Activated CD4-positive, alpha-beta T cell treated with anti-CD3 and anti-CD28 coated beads for 36 hours (primary cell): ENCODE data around the gene ERICH6. TPM values are rescaled to one million over a fixed set of nuclear protein-coding genes. Genes with fewer than 3 reads are reported as not detected.

Experiments used
- ATAC-seq: fragments of 200-7000 bp; cut with Tn5 transposase; one replicate; pipeline ENCODE4 v1.10.0; 2021; ENCODE audit warnings: mild to moderate bottlenecking, moderate library complexity
- CTCF ChIA-PET: fragments of 350-600 bp; sonication (Branson Sonifier 250); formaldehyde crosslinking; loops from one replicate; lab custom pipeline; 2021; ENCODE audit warnings: antibody characterized with exemption; lab: Charles Lee
- POLR2A ChIA-PET: fragments of 350-600 bp; sonication (Branson Sonifier 250); formaldehyde crosslinking; loops from one replicate; lab custom pipeline; 2021; ENCODE audit warnings: antibody characterized with exemption, inconsistent platforms; lab: Charles Lee
- DNase-seq: peaks from one replicate; pipeline ENCODE4 v3.0.0-alpha.2; 2020
- H3K27ac Mint-ChIP-seq: one replicate; pipeline ENCODE4 v1.8.0; 2021; ENCODE audit warnings: mixed read lengths
- H3K27me3 Mint-ChIP-seq: one replicate; pipeline ENCODE4 v1.8.0; 2021; ENCODE audit warnings: mixed read lengths
- H3K36me3 Mint-ChIP-seq: one replicate; pipeline ENCODE4 v1.8.0; 2021; ENCODE audit warnings: low read depth, mixed read lengths
- H3K4me1 Mint-ChIP-seq: one replicate; pipeline ENCODE4 v1.8.0; 2021; ENCODE audit warnings: mixed read lengths
- H3K4me3 Mint-ChIP-seq: one replicate; pipeline ENCODE4 v1.8.0; 2021; ENCODE audit warnings: mild to moderate bottlenecking, moderate library complexity, mixed read lengths
- H3K9me3 Mint-ChIP-seq: one replicate; pipeline ENCODE4 v1.8.0; 2021; ENCODE audit warnings: low read depth, mixed read lengths
- intact Hi-C, 2 experiments: fragments of 100-400 bp; cut with DNase I in 1 of 2; cut with micrococcal nuclease in 1 of 2; formaldehyde crosslinking; loops; one replicate each; pipeline versions ENCODE4 v1.14.2 to v1.15.1; 2022 to 2024; cut with DNase I, micrococcal nuclease
- total RNA-seq, 2 experiments: library from RNA; stranded (reverse); gene quantifications; one replicate each; pipeline ENCODE4 v1.2.3, GENCODE V29; 2021

ERICH6 gene
- total RNA-seq, 2 experiments from 2014 or later = 0.58 TPM; not detected in 1

DNA sequence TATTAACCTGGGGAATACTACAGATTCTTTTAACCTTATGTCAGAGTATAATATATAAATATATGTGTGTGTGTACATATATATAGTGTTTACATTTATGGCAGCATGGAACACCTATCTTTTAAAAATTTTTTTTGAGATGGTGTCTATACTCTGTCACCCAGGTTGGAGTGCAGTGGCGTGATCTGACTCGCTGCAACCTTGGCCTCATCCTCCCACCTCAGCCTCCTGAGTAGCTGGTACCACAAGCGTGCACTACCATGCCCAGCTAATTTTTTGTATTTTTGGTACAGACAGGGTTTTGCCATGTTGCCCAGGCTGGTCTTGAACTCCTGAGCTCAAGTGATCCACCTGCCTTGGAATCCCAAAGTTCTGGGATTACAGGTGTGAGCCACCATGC lies 18.5 kb upstream of the ERICH6 start:
- Mint-ChIP-seq H3K36me3 (peaks cover under 1% of the 10 kb centered on the region), H3K9me3 (no peaks in the 10 kb centered on the region), H3K4me1 (peaks cover 29% of the 10 kb centered on the region), H3K27me3 (no peaks in the 10 kb centered on the region), H3K4me3 (no peak overlapping the region), H3K27ac (no peak overlapping the region)
- DNase-seq (peak; percentile 53), ATAC-seq (peak; percentile 60)
- POLR2A ChIA-PET = interaction anchor here (0.6 to 1.8 kb wide), 5 partner anchors 16 to 49 kb away, joined by 4 to 6 read pairs (median 5); partner anchors contain the start of gene SIAH2
- CTCF ChIA-PET = interaction anchor here (0.9 to 3.2 kb wide), 26 partner anchors 16 to 423 kb away, joined by 3 to 34 read pairs (median 6); partner anchors contain the start of genes ERICH6 and MED12L
- intact Hi-C loops = loop anchor here (5.0 kb wide), 4 partner anchors 195 to 425 kb away; partner anchors contain the start of gene MED12L (in 1 of the 2)

DNA sequence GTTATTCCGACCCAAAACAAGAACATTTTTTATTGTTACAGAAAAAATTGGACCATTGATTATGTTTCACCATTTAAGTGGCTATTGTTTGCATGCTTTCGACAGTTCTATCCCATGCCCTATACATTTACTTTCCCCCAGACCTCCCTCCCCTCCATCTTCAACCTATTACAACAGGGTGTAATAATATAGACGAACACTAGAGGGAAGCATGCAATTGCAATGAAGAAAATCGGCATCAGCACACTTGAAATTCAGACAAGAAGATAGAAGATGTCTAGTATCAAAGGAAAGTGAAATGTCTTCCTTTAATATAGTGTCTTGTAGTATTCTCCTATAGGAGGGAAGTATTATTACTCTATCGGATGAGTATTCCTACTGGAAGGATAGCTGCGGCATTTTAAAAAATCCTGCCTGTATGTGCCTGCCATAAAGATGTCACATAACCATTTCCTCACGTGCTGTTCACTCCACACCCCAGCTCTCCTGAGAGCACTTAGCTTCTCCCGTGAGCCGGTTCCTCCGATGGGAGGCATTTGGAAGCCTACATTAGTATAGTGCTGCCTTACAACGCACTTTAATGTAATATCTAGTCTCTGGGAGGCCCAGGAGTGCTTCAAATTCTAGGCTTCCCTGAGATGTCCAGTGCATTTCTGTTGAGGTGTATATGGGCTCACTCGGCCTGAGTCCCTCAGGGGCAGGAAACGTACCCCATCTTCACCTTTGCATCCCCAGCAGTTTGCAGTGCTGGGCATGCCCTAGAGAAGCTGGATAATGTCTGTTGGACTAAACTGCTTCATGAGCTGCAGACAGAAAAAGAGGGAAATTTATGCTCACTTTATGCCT lies 17.8 kb upstream of the ERICH6 start:
- ATAC-seq = peak; percentile 64
- peaks cover 29% of the 10 kb centered on the region for H3K4me1 Mint-ChIP-seq
- H3K27ac Mint-ChIP-seq = no peak overlapping the region
- POLR2A ChIA-PET = interaction anchor here (1.4 to 1.8 kb wide), 4 partner anchors 17 to 42 kb away, joined by 4 to 6 read pairs (median 5); partner anchors contain the start of gene SIAH2
- intact Hi-C loops = loop anchor here (1.0 to 5.0 kb wide), 11 partner anchors 18 to 426 kb away; partner anchors contain the start of genes MED12L (in 1 of the 2) and SIAH2 (in 1 of the 2)
- H3K4me3 Mint-ChIP-seq = no peak overlapping the region
- DNase-seq = no peak
- H3K27me3 Mint-ChIP-seq = no peaks in the 10 kb centered on the region
- peaks cover 2% of the 10 kb centered on the region for H3K36me3 Mint-ChIP-seq
- H3K9me3 Mint-ChIP-seq = no peaks in the 10 kb centered on the region
- CTCF ChIA-PET = interaction anchor here (0.5 to 3.2 kb wide), 39 partner anchors 8 to 424 kb away, joined by 3 to 34 read pairs (median 5); partner anchors contain the start of genes ERICH6 and MED12L

DNA sequence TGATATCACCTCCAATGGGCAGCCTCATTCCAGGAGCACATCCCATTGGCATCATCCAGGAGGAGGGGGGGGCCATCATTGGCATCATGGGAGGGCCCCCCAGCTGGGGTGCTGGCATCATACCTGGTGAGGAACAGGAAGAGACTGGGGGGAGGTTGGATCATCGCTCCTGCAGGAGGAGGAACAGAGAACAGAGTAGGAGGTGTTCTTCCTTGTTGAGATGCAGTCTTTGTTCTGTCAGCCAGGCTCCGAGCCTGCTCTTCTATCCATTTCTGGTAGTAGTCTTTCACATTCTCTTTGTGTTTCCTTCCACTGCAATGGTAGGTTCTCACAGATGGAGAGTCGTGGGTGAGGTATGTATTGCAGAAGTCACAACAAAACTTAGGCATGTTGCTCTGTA lies 16.7 kb upstream of the ERICH6 start:
- Mint-ChIP-seq H3K27ac (no peak overlapping the region), H3K4me1 (peaks cover 29% of the 10 kb centered on the region), H3K9me3 (peaks cover 2% of the 10 kb centered on the region), H3K36me3 (peaks cover 2% of the 10 kb centered on the region), H3K4me3 (no peak overlapping the region), H3K27me3 (no peaks in the 10 kb centered on the region)
- ChIA-PET POLR2A (no interaction called here), CTCF (interaction anchor here (0.8 to 3.2 kb wide), 18 partner anchors 9 to 152 kb away, joined by 3 to 34 read pairs (median 8); partner anchors contain the start of gene ERICH6)
- intact Hi-C loops = loop anchor here (5.0 kb wide), 4 partner anchors 193 to 427 kb away; partner anchors contain the start of gene MED12L (in 1 of the 2)
- ATAC-seq = no peak
- DNase-seq = no peak

DNA sequence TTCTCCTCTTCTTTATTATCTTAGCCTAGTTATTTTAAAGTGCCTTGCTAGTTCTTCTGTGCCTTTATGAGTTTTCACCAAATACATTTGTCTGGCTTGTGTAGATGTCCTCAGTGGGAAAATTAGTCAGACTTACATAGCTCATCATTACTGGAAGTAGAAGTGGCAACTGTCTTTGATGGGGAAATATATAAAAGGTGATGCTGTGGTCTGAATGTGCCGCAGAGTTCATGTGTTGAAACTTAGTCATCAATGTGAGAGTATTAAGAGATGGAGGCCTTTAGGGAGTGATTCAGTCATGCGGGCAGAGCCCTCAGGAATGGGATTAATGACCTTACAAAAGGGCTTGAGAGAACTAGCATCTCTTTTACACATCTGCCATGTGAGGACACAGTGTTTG lies 6.4 kb upstream of the ERICH6 start:
- ChIA-PET CTCF (no interaction called here), POLR2A (no interaction called here)
- peaks cover 41% of the 10 kb centered on the region for H3K36me3 Mint-ChIP-seq
- no peaks in the 10 kb centered on the region for H3K27me3 Mint-ChIP-seq
- ATAC-seq (peak; percentile 75), DNase-seq (no peak)
- H3K27ac Mint-ChIP-seq = no peak overlapping the region
- peaks cover 12% of the 10 kb centered on the region for H3K4me1 Mint-ChIP-seq
- intact Hi-C loops = no loop called here
- H3K4me3 Mint-ChIP-seq = no peak overlapping the region
- H3K9me3 Mint-ChIP-seq = peaks cover 13% of the 10 kb centered on the region

DNA sequence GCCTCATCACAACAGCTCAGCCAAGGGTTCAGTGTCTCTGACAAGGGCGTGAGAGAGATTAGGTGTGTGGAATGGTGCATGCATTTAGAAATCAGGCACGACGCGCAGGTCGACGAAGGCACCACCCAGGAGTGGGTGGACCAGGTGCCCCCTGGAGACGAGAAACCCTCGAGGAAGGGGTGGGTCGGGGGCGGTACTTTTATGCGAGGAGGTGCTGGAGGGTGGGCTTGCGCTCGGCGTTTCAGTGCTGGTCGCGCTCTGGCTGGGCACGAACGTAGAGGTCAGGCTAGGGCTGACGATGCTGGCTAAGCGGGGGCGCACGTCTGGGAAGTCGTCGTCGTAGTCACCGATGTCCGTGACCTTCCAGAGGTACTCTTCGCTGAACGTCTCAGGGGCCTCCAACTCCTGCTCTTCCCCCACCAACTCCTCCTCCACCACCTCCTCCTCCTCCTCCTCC lies 393 bp downstream of the ERICH6 start:
- Mint-ChIP-seq H3K4me1 (peaks cover 31% of the 10 kb centered on the region), H3K27ac (peak overlapping the region; percentile 91), H3K4me3 (peak overlapping the region; percentile 87), H3K27me3 (no peaks in the 10 kb centered on the region), H3K9me3 (no peaks in the 10 kb centered on the region), H3K36me3 (peaks cover 8% of the 10 kb centered on the region)
- intact Hi-C loops = loop anchor here (1.0 to 2.0 kb wide), 6 partner anchors 60 to 295 kb away; partner anchors contain the start of genes EIF2A (in 2 of the 2), SELENOT (in 2 of the 2), SERP1 (in 2 of the 2) and SIAH2 (in 1 of the 2)
- ATAC-seq (peak; percentile 65), DNase-seq (peak; percentile 59)
- ChIA-PET CTCF (interaction anchor here (0.7 to 2.3 kb wide), 6 partner anchors 9 to 156 kb away, joined by 3 to 15 read pairs (median 4); no protein-coding TSS in a partner anchor), POLR2A (interaction anchor here (0.6 to 1.5 kb wide), 8 partner anchors 18 to 497 kb away, joined by 3 to 14 read pairs (median 6); partner anchors contain the start of genes SELENOT and SIAH2)

DNA sequence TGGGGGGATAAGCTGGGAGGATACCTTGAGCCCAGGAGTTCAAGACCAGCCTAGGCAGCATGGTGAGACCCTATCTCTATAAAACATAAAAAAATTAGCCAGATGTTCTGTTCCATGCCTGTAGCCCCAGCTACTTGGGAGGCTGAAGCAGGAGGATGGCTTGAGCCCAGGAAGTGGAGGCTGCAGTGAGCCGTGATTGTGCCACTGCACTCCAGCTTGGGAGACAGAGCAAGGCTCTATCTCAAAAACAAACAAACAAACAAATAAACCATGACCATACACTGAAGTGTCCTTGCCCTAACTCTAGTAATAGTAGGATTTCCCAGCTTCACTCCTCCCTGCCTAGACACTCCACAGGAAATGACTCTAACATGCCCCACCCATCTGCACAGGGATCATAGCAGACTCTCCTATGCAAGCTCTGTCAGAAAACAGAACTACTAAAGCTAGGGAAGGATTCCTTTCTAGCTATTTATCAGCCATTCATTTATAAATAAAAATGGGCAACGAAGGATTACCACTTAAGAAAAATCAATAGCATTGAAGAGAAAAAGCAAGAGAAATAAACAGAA lies 4.6 kb downstream of the ERICH6 start:
- Mint-ChIP-seq H3K9me3 (no peaks in the 10 kb centered on the region), H3K4me1 (peaks cover 23% of the 10 kb centered on the region), H3K27ac (no peak overlapping the region), H3K36me3 (no peaks in the 10 kb centered on the region), H3K4me3 (no peak overlapping the region), H3K27me3 (no peaks in the 10 kb centered on the region)
- DNase-seq = no peak
- ChIA-PET POLR2A (no interaction called here), CTCF (interaction anchor here (0.6 kb wide), 1 partner anchor 603 kb away, joined by 3 read pairs; no protein-coding TSS in a partner anchor)
- ATAC-seq = no peak
- intact Hi-C loops = no loop called here

DNA sequence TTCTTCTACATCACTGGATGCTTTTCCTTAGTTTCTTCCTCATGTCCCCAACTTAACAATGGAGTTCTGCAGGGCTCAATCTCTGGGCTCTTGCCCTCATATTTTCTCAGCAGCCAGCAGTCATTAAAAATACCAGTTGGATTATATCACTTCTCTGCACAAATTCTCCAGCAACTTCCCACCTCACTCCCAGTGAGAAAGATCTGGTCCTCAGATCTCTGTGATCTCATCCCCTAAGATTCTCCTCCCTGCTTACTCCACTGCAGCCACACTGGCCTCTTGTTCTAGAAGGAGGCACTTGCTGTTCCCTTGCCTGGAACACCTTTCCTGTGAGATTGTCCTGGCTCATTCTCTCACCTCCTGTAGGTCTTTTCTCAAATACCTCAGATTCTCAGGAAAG lies 6.1 kb downstream of the ERICH6 start:
- H3K4me1 Mint-ChIP-seq = peaks cover 13% of the 10 kb centered on the region
- POLR2A ChIA-PET = no interaction called here
- no peaks in the 10 kb centered on the region for H3K9me3 Mint-ChIP-seq
- CTCF ChIA-PET = no interaction called here
- DNase-seq (no peak), ATAC-seq (no peak)
- H3K27ac Mint-ChIP-seq = no peak overlapping the region
- no peaks in the 10 kb centered on the region for H3K27me3 Mint-ChIP-seq
- no peak overlapping the region for H3K4me3 Mint-ChIP-seq
- H3K36me3 Mint-ChIP-seq = peaks cover 1% of the 10 kb centered on the region
- intact Hi-C loops = no loop called here

DNA sequence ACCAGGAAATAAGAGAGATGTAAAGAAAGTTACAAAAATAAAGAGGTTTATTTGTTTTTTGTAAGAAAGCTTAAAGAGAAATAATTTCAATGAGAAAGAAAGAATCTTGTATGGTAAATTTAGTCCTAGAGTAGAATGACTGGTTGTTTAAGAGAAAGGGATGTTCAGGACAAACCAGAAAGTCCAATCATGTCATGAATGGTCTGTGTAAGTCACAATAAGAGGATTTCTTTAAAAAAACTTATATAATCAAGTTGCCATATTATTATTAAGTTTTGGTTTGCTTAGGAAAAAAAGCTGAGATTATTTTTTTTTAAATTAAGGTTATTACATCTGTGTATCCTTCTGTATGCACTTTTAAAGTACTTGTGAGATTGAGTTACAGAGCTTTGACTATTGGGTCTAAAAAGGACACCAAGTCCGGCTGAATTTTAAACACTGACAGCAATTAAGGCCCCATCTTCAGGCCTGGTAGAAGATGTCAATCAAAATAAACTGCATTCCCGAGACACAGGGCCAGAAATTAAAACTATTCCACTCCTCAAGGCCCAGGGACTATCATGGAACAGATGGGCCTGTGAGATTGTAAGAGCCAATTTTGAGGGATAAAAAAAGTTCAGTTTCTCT lies 12.2 kb downstream of the ERICH6 start:
- intact Hi-C loops = no loop called here
- POLR2A ChIA-PET = no interaction called here
- no peak overlapping the region for H3K4me3 Mint-ChIP-seq
- peaks cover 2% of the 10 kb centered on the region for H3K9me3 Mint-ChIP-seq
- no peaks in the 10 kb centered on the region for H3K4me1 Mint-ChIP-seq
- H3K27ac Mint-ChIP-seq = no peak overlapping the region
- ATAC-seq (no peak), DNase-seq (no peak)
- CTCF ChIA-PET = interaction anchor here (0.6 kb wide), 1 partner anchor 11 kb away, joined by 3 read pairs; no protein-coding TSS in a partner anchor
- H3K27me3 Mint-ChIP-seq = no peaks in the 10 kb centered on the region
- peaks cover 1% of the 10 kb centered on the region for H3K36me3 Mint-ChIP-seq

DNA sequence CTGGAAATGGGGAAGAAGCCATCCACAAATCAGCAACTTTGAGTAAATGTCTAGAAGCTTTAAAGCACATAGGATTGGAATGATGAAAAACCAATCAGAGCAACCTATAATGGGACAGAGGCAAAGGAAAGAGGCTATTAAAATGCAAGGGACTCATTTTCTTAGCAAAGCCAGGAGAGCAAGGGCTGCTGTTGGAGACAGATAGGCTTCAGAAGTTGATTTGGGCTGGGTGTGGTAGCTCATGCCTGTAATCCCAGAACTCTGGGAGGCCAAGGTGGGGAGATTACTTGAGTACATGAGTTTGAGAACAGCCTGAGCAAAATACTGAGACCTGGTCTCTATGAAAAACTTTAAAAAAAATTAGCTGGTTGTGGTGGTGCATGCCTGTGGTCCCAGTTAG lies 16.1 kb downstream of the ERICH6 start:
- Mint-ChIP-seq H3K36me3 (no peaks in the 10 kb centered on the region), H3K4me1 (no peaks in the 10 kb centered on the region), H3K4me3 (no peak overlapping the region), H3K27me3 (no peaks in the 10 kb centered on the region), H3K9me3 (peaks cover 2% of the 10 kb centered on the region), H3K27ac (no peak overlapping the region)
- DNase-seq = no peak
- ATAC-seq = no peak
- ChIA-PET POLR2A (interaction anchor here (0.6 kb wide), 1 partner anchor 21 kb away, joined by 3 read pairs; no protein-coding TSS in a partner anchor), CTCF (no interaction called here)
- intact Hi-C loops = no loop called here

DNA sequence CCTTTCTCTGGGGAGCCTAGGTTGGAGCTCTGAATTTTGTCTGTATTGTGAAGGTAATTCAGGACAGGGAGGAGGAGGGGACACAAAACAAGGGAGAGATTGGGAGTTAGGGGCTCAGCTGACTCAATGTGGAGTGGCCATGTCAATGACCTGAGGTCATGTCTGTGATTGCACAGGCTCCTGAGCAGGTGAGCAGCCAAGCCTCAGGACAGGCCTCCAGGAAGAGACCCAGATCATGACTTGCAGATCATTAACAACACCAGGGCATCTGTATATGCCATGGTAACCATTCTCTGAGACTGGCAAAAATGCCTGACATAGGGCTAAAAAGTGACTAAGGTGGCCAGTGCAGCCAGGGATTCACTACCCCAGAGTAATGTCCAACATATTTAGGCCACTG lies 20.9 kb downstream of the ERICH6 start:
- ChIA-PET CTCF (interaction anchor here (0.8 kb wide), 1 partner anchor 118 kb away, joined by 3 read pairs; no protein-coding TSS in a partner anchor), POLR2A (no interaction called here)
- no peaks in the 10 kb centered on the region for H3K27me3 Mint-ChIP-seq
- H3K4me3 Mint-ChIP-seq = no peak overlapping the region
- peaks cover 22% of the 10 kb centered on the region for H3K4me1 Mint-ChIP-seq
- H3K36me3 Mint-ChIP-seq = no peaks in the 10 kb centered on the region
- DNase-seq = no peak
- intact Hi-C loops = no loop called here
- ATAC-seq = no peak
- no peak overlapping the region for H3K27ac Mint-ChIP-seq
- H3K9me3 Mint-ChIP-seq = no peaks in the 10 kb centered on the region
